B cell (primary cell): ENCODE results near the gene ASIC4.

Experiments
- CTCF ChIP-seq: fragments of 200-600 bp; IDR thresholded peaks from one replicate; pipeline ENCODE4 v1.8.0; 2022; ENCODE audit warnings: antibody characterized with exemption, mild to moderate bottlenecking
- EZH2 ChIP-seq: IDR thresholded peaks from 2 replicates; pipeline ENCODE4 v1.6.1; 2012; ENCODE audit warnings: borderline replicate concordance, low read depth, mild to moderate bottlenecking, moderate library complexity, low read length; ENCODE audit not compliant: insufficient read depth, poor library complexity, severe bottlenecking

DNA sequence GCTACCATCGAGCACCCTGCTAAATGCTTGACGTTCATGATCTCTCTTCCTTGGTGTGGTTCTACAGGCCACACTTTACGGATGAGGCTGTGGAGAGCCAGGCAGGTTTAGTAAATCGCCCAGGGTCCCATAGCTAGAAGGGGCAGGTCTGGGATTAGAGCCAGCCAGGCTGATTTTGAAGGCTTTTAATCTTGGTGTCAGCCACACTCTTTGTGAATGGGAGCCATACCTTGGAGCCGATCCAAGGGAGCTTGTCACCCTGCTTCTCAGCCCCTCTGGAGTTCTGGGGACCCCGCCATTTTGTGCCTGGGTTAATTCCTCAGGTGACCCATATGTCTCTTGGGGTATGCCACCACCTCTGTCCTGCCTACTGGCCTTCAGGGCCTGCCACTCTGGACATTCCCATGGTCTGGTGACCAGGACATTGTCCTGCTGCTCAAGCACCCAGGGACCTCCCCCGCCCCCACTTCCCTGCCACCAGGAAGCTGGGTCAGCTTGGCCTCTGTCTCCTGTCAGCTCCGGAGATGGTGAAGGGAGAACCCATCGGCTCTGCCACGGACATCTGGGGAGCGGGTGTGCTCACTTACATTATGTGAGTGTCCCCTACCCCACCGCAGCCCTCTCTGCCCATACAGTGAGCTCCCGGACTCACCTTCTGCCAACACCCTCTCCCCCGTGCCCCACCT is 22.9 kb upstream of the ASIC4 start:
- no peak for TF ChIP-seq CTCF
- no peak for TF ChIP-seq EZH2
